HG02588 (cell line): ENCODE data around the gene DCTD.

Experiments
- ATAC-seq: cut with Tn5 transposase; IDR thresholded peaks from one replicate; pipeline ENCODE4 v1.9.1; 2021; ENCODE audit warnings: mild to moderate bottlenecking, moderate library complexity; ENCODE audit not compliant: unreplicated experiment

DCTD gene

DNA sequence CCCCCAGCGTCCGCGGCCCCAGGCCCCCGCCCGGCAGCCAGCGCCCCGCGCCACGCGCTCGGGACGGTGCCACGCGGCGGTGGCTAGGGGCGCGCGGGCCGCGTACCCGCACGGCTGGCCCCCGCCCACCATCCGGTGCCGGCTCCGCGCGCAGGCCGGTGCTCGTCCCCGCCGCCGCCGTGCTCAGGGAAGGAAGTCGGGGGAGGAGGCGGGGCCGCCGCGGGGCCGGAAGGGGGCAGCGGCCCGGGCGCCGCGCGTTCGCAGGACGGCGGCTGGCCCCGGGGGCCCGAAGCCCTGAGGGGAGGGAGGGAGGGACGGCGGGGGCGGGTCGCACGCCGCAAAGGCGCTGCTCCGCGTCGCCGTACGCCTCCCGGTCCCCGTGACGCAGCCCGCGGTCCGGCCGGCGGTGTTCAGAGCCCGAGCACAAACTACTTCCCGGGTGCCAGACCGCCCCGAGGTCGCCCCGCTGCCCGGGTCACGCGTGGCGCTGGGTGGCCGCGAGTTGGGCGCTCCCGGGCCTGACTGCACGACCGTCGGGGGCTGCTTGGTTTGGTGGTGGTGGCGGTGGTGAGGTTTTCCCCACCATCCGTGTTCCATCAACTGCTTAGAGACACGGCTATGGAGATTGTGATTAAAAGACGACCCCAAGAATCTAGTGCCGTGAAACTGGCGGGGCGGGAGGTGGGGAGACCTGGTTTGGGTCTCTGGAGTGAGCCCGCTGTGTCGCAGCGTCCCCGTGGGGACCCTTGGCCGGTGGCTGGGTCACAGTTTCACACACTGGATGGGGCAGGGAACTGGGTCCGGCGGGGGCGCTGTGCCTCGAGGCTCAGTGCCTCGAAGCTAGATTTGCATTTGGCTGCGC is at the start of gene DCTD:
Gene DCTD (minus strand): TSS at position 205 of the 862 bp plus-strand sequence. CDS start 1,818 bp downstream, outside the sequence.
- peak; percentile 74 for ATAC-seq

- ATAC-seq, result no peak
These were observed 43.6 kb upstream of the DCTD start for GRCh38 chr4:182960746-182961145.

DNA sequence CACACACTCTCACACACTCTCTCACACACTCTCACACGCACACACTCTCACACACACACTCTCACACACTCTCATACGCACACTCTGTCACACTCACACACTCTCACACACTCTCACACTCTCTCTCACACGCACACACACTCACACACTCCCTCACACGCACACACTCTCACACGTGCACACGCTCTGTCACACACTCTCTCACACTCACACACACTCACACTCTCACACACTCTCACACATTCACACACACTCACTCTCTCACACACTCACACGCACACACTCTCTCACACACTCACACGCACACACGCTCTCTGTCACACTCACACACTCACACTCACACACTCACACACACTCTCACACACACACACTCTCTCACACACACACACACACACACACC is 43.0 kb upstream of the DCTD start:
- ATAC-seq, result no peak

DNA sequence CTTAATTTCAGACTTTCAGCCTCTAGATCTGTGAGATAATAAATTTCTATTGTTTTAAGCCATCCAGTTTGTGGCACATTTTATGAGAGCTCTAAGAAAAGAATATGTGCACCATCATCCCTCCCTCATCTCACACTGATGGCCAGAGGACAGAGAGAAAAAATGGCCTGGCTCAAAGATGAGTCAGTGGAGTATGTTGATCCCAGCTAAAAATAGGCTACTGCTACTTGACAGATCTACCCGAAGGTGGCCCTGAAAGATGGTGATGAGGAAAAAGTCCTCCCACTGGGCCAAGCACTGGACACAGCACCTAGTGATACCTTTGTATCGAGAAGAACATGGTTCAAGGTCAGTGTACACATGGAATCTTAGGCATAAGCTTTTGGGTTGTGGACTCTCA is 38.2 kb upstream of the DCTD start:
- no peak for ATAC-seq

DNA sequence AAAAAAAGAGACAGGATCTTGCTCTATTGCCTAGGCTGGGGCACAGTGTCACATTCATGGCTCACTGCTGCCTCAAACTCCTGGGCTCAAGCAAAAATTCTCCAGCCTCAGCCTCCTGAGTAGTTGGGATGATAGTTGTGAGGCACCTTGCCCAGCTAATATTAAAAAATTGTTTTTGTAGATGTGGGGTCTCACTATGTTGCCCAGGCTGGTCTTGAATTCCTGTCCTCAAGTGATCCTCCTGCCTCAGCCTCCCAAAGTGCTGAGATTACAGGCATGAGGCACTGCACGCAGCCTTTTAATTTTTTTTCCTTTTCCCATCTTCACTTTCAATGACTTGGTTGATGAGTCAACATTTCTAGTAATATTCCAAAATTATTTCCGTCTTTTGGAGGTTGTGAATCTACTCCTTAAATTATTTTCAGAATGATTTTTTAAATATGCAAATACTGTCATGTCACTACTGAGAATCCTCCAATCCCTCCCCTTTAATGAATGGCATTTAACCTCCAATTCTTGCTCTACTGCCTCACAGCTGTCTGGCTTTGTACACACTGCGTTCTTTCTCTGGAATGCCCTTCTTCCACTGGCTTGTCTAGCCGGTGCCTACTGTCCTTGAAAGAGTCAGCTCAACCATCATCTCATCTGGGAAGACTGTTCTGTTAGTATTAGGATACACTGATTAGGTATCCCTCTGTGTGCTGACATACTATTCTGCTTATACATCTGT is 27.5 kb upstream of the DCTD start:
- no peak for ATAC-seq

DNA sequence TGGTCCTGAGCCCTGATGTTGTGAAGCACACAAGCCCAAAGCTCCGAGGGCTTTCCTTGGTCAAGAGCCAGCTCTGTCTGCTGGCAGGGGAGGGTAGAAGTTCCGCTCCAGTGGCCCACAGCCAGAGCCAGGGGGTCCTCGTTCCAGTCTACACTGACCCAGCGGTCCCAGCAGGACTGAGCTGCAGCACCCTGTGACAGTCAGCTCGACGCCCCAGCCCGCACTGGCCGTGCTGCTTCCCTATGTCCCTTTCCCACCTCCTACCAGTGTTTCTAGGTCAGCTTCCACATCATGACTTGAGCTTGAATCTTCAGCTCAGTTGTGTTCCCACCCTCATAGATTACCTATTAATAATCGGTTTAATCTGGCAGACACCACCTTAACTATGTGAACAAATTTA is 22.5 kb upstream of the DCTD start:
- no peak for ATAC-seq

DNA sequence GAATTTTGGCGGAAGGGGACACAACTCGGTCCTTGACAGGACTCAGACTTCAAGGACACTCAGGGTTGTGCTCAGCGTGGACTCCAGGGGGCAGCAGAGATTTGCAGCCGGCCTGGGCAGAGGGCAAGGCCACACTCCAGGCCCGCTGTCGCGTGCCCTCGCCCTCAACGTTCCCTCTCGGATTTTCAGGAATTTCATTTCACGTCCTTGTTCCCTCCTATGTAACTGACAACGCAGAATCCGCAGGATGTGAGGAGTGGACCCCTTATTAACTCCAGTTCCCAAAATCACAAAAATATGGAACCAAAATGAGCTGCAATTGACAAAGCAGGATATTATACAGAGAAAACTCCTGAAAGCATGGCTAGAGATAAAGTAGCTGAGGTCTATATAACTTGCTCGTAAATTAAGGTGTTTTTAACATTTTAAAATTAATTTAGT is 21.0 kb upstream of the DCTD start:
- ATAC-seq, result peak; percentile 98

- peak; percentile 27 for ATAC-seq
These were observed 20.4 kb upstream of the DCTD start for GRCh38 chr4:182937268-182938204.

GRCh38 chr4:182932651-182933050 is 15.5 kb upstream of the DCTD start:
- no peak for ATAC-seq

DNA sequence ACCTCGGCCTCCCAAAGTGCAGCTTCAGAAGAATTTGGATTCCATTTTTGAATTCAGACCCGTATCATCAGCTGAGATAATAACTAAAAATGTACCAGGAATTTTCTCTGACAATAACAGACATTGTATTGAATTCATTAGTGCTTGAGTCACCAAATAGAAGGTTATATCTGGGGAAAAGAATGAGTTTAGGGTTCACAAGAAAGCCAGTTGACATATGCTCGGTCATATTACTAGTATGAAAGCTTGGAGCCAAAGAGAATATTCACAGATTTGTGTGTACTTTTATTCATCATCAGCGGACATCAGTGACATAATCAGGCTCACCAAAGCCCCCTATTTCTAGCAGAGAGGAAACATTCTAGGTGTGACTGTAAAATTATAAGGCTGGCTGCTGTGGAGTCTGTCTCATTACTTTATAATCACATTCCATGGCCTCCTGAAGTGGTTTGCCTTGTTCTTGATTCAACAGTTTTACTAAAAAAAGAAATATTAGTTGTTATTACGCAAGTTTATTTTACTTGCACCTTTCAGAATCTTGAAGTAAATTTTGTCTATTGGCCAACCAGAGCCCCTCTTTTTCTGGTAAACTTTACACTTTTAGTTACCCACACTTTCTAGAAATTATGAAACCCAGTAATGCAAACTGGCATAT is 14.6 kb upstream of the DCTD start:
- ATAC-seq, result no peak

DNA sequence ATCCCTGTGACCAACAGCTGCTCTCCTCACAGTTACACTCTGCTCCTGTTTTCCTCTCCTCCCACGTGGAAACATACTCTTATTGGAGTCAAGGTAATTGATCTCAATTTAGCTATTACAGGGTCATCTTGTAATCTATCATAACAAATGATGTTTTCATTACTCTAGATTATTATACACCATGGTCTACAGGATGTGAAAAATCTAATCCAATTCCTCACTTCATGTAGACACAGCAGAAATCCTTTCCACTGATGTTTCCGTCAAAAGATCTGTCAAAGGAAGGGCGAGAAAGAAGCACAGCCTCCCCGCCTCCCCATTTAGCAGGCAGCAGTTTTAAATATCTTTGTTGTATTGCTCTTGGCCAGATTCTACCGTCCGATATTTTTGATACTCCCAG is 13.7 kb upstream of the DCTD start:
- no peak for ATAC-seq

DNA sequence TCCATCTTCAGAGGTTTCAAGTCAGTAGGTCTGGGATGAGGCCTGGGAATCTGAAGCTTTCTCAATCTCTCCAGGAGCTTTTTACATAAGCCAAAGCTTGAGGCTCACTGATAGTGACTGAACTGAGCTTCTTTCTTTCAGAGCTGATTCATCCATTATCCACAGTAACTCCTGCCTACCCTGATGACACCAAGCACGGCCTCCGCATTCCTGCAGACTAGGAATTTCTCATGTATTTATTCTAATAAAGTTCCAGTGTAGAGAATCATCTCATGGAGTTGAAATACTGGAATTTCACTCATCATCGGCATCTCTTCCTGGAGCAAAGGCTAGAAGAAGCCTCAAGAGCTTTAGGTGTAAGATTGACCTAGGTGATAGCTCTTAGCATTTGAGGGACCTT is 12.1 kb upstream of the DCTD start:
- ATAC-seq, result no peak

- no peak for ATAC-seq
These were observed 10.9 kb upstream of the DCTD start for GRCh38 chr4:182928061-182928460.

- no peak for ATAC-seq
These were observed 10.3 kb upstream of the DCTD start for GRCh38 chr4:182927505-182927904.

DNA sequence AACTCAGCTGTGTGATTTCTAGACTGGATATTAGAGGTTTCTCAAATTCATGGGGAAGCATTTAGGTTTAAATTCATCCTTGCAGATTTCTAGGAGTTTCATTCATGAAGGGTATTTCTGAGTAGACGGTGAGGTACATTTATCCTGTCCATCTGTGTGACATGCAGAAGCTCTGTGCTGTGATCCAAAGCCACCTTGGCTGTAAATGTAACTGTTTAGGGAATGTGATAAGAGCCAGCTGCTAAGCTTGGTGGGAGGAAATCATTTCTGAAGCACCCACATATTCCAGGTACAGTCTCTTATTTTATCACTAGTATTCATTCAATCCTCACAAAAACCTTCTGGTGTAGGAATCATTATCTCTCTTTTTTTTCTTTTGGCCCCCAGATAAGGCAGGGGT is 8.7 kb upstream of the DCTD start:
- ATAC-seq, result no peak

- peak; percentile 99 for ATAC-seq
These were observed 8.1 kb upstream of the DCTD start for GRCh38 chr4:182925298-182925757.

- no peak for ATAC-seq
These were observed 7.3 kb upstream of the DCTD start for GRCh38 chr4:182924497-182924896.

DNA sequence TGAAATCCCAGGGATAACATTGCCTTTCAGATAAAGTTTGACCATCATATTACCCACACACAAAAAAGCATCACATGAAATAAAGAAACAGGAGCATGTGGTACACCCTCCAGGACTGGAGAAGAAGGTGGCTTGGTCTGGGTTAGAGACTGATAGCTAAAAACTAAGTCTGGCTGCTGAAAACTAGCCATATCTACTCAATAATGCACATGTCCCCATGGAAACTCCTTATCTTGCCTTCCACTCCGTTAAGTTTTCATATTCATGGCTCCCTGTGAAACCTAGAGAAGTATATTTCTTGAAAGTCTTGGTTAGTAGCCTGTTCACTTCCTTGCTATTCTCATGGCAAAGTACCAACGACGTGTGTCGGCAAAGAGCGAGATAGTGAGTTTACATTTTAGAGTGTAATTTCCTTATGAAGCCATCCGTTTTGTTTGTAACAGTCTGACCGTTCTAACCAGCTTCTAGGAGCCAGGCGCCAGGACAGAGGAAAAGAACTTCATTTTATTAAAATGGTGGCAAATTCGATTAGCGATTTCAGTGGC is 6.7 kb upstream of the DCTD start:
- ATAC-seq, result no peak

- no peak for ATAC-seq
These were observed 6.2 kb upstream of the DCTD start for GRCh38 chr4:182923366-182923765.
